Measurements from ENCODE around the gene OSBPL5. TPM values are rescaled to one million over a fixed set of nuclear protein-coding genes. Genes with fewer than 3 reads are reported as not detected.

The OSBPL5 gene
- total RNA-seq, 4 donors from 2014 or later = 37.3 to 211 (median 105) TPM

DNA sequence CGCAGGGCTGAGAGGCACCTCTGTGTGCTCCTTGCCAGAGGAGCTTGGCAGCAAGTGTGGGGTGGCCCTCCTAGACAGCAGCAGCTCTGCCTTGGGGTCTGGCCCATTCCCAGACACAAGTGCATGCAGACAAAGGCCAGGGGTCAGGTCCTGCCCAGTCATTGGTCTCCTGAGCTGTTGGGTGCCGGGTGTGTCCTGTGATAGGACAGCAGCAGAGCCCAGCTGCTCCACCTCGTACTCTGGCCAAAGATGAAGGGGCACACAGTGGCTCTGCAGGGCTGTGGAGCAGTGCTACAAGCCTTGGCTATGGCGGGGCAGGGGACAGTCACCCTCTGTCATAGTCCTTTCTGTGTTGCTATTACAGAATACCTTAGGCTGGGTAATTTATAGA is 17.3 kb upstream of the OSBPL5 start:
- intact Hi-C loops (cut with DNase I; ENCODE audit: low total_unique reads) (no loop called here), in situ Hi-C loops (cut with MboI; ENCODE audit: low pct_ligation_motif_present in 1 of 4, low pct_unique_long_range_greater_than_20kb in 1 of 4, low sequenced_read_pairs in 3 of 4) (no loop called here)
- Histone ChIP-seq H3K9me3 (no peaks in the 10 kb centered on the region), H3K36me3 (no peaks in the 10 kb centered on the region), H3K4me1 (no peaks in the 10 kb centered on the region), H3K27ac (no peak overlapping the region), H3K27me3 (no peaks in the 10 kb centered on the region), H3K4me3 (no peak overlapping the region)
- TF ChIP-seq POLR2A (IDR thresholded peaks at IDR 0.05) = no peak
- TF ChIP-seq POLR2AphosphoS5 (IDR thresholded peaks at IDR 0.05) = no peak
- TF ChIP-seq, protein P1, sequence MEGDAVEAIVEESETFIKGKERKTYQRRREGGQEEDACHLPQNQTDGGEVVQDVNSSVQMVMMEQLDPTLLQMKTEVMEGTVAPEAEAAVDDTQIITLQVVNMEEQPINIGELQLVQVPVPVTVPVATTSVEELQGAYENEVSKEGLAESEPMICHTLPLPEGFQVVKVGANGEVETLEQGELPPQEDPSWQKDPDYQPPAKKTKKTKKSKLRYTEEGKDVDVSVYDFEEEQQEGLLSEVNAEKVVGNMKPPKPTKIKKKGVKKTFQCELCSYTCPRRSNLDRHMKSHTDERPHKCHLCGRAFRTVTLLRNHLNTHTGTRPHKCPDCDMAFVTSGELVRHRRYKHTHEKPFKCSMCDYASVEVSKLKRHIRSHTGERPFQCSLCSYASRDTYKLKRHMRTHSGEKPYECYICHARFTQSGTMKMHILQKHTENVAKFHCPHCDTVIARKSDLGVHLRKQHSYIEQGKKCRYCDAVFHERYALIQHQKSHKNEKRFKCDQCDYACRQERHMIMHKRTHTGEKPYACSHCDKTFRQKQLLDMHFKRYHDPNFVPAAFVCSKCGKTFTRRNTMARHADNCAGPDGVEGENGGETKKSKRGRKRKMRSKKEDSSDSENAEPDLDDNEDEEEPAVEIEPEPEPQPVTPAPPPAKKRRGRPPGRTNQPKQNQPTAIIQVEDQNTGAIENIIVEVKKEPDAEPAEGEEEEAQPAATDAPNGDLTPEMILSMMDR (IDR thresholded peaks at IDR 0.05) = no peak
- no peak for TF ChIP-seq EP300 (IDR thresholded peaks at IDR 0.05; ENCODE audit: low read depth)
- no peak for DNase-seq
- 93% methylated on average over 4 of the region's 4 CpGs; no CpG with 5 or more reads in 1 of the 2 donors for WGBS, 2 donors (ENCODE audit: low coverage in 1 of 2)

DNA sequence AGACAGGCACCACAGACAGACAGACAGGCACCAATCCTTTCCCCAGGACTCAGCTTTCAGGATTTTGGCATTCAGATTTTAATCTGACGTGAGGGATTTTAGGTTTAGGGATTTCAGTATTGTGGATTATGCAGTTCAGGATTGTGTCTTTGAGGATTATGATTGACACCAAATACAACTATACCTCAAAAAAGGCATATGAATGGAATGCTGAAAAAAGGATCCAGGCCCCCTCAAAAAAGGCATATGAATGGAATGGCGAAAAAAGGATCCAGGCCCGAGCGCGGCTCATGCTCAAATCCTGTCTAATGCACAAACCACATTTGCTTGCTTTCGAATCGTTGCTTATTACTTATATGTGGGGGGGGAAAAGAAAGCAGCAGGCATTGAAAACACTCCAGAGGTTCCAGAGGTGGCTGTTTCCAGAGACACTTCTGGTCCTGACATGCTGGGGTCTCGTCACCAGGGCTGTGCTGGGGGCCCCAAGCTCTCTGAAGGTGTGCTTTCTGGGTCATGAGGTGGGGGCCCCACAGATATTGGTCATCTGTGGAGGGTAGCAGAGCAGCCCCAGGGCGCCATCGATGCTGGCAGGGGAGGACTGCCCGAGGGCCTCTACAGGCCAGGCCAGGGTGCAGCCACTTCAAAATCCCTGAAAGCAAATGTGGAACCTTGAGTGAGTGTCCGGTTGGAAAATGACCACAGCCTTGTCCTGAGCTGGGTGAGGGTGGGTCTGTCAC is 16.8 kb upstream of the OSBPL5 start:
- Histone ChIP-seq H3K4me3 (no peak overlapping the region), H3K27ac (no peak overlapping the region), H3K27me3 (no peaks in the 10 kb centered on the region), H3K9me3 (no peaks in the 10 kb centered on the region), H3K36me3 (no peaks in the 10 kb centered on the region), H3K4me1 (no peaks in the 10 kb centered on the region)
- in situ Hi-C loops (cut with MboI; ENCODE audit: low pct_ligation_motif_present in 1 of 4, low pct_unique_long_range_greater_than_20kb in 1 of 4, low sequenced_read_pairs in 3 of 4) = no loop called here
- no peak for DNase-seq
- 85 to 100% methylated on average over 1 to 12 of the region's 12 CpGs for WGBS, 2 donors (ENCODE audit: low coverage in 1 of 2)
- intact Hi-C loops (cut with DNase I; ENCODE audit: low total_unique reads) = loop anchor here (1.0 kb wide), 1 partner anchor 38 kb away; no protein-coding TSS in a partner anchor
- TF ChIP-seq, protein P1 (IDR thresholded peaks at IDR 0.05) = no peak
- TF ChIP-seq POLR2AphosphoS5 (IDR thresholded peaks at IDR 0.05) (no peak), POLR2A (IDR thresholded peaks at IDR 0.05) (no peak), EP300 (IDR thresholded peaks at IDR 0.05; ENCODE audit: low read depth) (no peak)

DNA sequence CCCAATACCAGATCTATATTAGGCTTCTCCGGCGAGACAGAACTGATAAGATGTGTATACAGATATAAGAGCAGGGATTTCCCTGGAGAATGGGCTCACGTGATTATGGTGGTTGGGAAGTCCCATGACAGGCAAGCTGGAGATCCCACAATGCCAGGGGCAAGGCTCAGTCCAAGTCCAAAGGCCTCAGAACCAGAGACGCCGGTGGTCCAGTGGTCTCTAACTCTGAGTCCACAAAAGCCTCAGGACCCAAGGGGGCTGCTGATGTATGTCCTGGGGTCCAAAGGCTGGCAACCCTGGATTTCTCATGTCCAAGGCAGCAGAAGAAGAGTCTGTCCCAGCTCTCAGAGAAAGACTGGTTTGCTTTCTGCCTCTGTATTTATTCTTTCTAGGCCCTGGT is 15.8 kb upstream of the OSBPL5 start:
- Histone ChIP-seq H3K27me3 (no peaks in the 10 kb centered on the region), H3K36me3 (no peaks in the 10 kb centered on the region), H3K27ac (no peak overlapping the region), H3K4me3 (no peak overlapping the region), H3K9me3 (peaks cover 0 to 3% of the 10 kb centered on the region in 2 donors), H3K4me1 (no peaks in the 10 kb centered on the region)
- DNase-seq = no peak
- in situ Hi-C loops (cut with MboI; ENCODE audit: low pct_ligation_motif_present in 1 of 4, low pct_unique_long_range_greater_than_20kb in 1 of 4, low sequenced_read_pairs in 3 of 4) = no loop called here
- intact Hi-C loops (cut with DNase I; ENCODE audit: low total_unique reads) = loop anchor here (1.0 kb wide), 1 partner anchor 39 kb away; no protein-coding TSS in a partner anchor
- TF ChIP-seq POLR2AphosphoS5 (IDR thresholded peaks at IDR 0.05) = no peak
- no peak for TF ChIP-seq EP300 (IDR thresholded peaks at IDR 0.05; ENCODE audit: low read depth)
- TF ChIP-seq, protein P1 (IDR thresholded peaks at IDR 0.05) = no peak
- no peak for TF ChIP-seq POLR2A (IDR thresholded peaks at IDR 0.05)
- 78 to 83% methylated on average over 4 to 5 of the region's 5 CpGs for WGBS, 2 donors (ENCODE audit: low coverage in 1 of 2)

DNA sequence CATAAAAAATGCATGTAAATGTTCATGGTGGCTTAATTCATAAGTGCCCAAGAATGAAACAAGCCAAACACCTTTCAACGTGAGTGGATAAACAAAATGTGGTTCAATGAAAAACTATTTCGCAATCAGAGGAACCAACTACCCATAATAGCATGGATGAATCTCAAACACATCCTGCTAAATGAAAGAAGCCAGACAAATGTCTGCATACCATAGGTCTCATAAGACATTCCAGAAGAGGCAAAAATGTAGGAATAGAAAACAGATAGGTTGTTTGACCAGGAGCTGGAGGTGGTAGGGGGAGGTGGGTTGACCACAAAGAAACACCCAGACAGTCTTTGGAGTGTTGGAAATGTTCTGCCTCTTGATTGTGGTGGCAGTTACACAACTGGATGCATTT is 13.2 kb upstream of the OSBPL5 start:
- no peaks in the 10 kb centered on the region for H3K36me3 ChIP-seq
- intact Hi-C loops (cut with DNase I; ENCODE audit: low total_unique reads) (no loop called here), in situ Hi-C loops (cut with MboI; ENCODE audit: low pct_ligation_motif_present in 1 of 4, low pct_unique_long_range_greater_than_20kb in 1 of 4, low sequenced_read_pairs in 3 of 4) (no loop called here)
- no peaks in the 10 kb centered on the region for H3K4me1 ChIP-seq
- H3K9me3 ChIP-seq = peaks cover 0 to 3% of the 10 kb centered on the region in 2 donors
- no peak overlapping the region for H3K27ac ChIP-seq
- no peaks in the 10 kb centered on the region for H3K27me3 ChIP-seq
- 48 to 51% methylated on average over 2 of the region's 2 CpGs for WGBS, 2 donors (ENCODE audit: low coverage in 1 of 2)
- no peak for DNase-seq
- no peak overlapping the region for H3K4me3 ChIP-seq
- TF ChIP-seq POLR2AphosphoS5 (IDR thresholded peaks at IDR 0.05) (no peak), POLR2A (IDR thresholded peaks at IDR 0.05) (no peak), EP300 (IDR thresholded peaks at IDR 0.05; ENCODE audit: low read depth) (no peak)
- TF ChIP-seq, protein P1 (IDR thresholded peaks at IDR 0.05) = no peak
